Kidney glomerular epithelial cell (primary cell): ENCODE measurements around the gene PCDHA1.

Source experiments
- DNase-seq: peaks from one replicate; lab custom pipeline; 2025; lab: John Stamatoyannopoulos, UW

The PCDHA1 gene

GRCh38 chr5:140923601-140924000, 137.7 kb downstream of the PCDHA1 start:
- no peak for DNase-seq

- DNase-seq: no peak
Observed at GRCh38 chr5:140925806-140926442, 140.0 kb downstream of the PCDHA1 start, which contains the start of gene PCDHAC1. PCDHAC1 (plus strand) TSS chr5:140926299; CDS start chr5:140926893, 594 bp downstream.

GRCh38 chr5:140926443-140927227, 140.7 kb downstream of the PCDHA1 start:
- DNase-seq: peak; percentile 53

GRCh38 chr5:140927228-140927573, 141.3 kb downstream of the PCDHA1 start:
- no peak for DNase-seq

GRCh38 chr5:140934964-140935606, 149.1 kb downstream of the PCDHA1 start:
- DNase-seq: no peak

GRCh38 chr5:140946578-140946977, 160.6 kb downstream of the PCDHA1 start:
- DNase-seq: no peak

GRCh38 chr5:140951636-140952035, 165.7 kb downstream of the PCDHA1 start:
- DNase-seq: no peak

- DNase-seq: no peak
Observed at GRCh38 chr5:140953234-140953633, 167.3 kb downstream of the PCDHA1 start.

- no peak for DNase-seq
Observed at GRCh38 chr5:140962190-140962589, 176.2 kb downstream of the PCDHA1 start.

- DNase-seq: no peak
Observed at GRCh38 chr5:140964356-140964755, 178.4 kb downstream of the PCDHA1 start.

- no peak for DNase-seq
Observed at GRCh38 chr5:140965905-140966292, 180.0 kb downstream of the PCDHA1 start.

GRCh38 chr5:140966293-140967225, 180.6 kb downstream of the PCDHA1 start, which contains the start of gene PCDHAC2:
PCDHAC2 (plus strand) TSS chr5:140966476; CDS start chr5:140966767, 291 bp downstream.
- DNase-seq: peak; percentile 70

GRCh38 chr5:140967226-140967893, 181.4 kb downstream of the PCDHA1 start:
- DNase-seq: no peak

- DNase-seq: no peak
Observed at GRCh38 chr5:140969880-140970279, 183.9 kb downstream of the PCDHA1 start.

GRCh38 chr5:140973550-140973949, 187.6 kb downstream of the PCDHA1 start:
- DNase-seq: no peak

- no peak for DNase-seq
Observed at GRCh38 chr5:140977003-140977402, 191.1 kb downstream of the PCDHA1 start.

GRCh38 chr5:140978260-140978659, 192.3 kb downstream of the PCDHA1 start:
- no peak for DNase-seq

- no peak for DNase-seq
Observed at GRCh38 chr5:140978983-140979382, 193.0 kb downstream of the PCDHA1 start.

- DNase-seq: no peak
Observed at GRCh38 chr5:140982083-140982716, 196.3 kb downstream of the PCDHA1 start.

GRCh38 chr5:140986117-140986521, 200.2 kb downstream of the PCDHA1 start:
- DNase-seq: no peak

- no peak for DNase-seq
Observed at GRCh38 chr5:140988100-140988499, 202.2 kb downstream of the PCDHA1 start.
